Epithelial cell of umbilical artery (primary cell): ENCODE measurements around the gene EDN3. TPM values are rescaled to one million over a fixed set of nuclear protein-coding genes. Genes with fewer than 3 reads are reported as not detected.

Experiments
- total RNA-seq: library from RNA; depleted of rRNA; stranded (reverse); fragments of >200 nt; gene quantifications from 2 replicates; pipeline ENCODE4 v1.2.3, GENCODE V29; 2014

The EDN3 gene, protein sequence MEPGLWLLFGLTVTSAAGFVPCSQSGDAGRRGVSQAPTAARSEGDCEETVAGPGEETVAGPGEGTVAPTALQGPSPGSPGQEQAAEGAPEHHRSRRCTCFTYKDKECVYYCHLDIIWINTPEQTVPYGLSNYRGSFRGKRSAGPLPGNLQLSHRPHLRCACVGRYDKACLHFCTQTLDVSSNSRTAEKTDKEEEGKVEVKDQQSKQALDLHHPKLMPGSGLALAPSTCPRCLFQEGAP
- total RNA-seq = not detected in 2 replicates

DNA sequence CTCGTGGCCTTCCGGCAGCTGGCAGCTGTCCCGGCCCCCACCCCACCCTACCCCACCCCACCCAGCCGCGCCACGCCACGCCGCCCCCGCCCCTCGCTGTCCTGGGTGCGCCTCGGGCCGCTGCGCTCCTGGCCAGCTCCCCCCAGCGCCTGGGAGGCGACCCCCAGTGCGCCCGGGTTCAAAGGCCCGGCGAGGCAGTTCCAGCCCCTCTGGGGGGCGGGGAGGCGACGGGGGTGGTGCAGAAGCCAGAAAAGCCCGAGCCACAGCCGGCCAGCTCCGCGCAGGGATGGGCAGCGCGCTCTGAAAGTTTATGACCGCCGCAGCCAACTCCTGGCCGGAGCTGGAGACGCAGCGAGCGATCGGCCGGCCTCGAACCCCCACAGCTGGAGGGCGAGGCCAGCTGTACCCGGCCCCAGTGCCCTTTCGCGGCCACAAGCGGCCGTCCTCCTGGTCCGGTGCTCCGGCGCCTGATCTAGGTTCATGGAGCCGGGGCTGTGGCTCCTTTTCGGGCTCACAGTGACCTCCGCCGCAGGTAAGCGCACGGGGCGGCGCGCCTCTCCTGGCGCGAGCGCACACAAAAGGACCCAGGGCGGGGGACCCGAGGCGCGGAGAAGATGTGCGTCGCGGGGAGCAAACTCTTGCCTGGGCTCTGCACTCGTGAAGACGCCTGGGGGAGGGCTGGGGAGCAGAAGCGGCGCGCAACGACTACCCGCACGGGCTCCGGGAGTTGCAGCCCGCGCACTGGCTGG, at the start of gene EDN3:
Gene EDN3, plus strand, starts transcription at position 279 of the 749 bp plus-strand sequence. Its CDS starts 202 bp downstream, at position 481.

Other genes starting within 250 kb of the EDN3 start
- gene ZNF831, start 136.8 kb upstream of the EDN3 start, total RNA-seq = not detected in 2 replicates